HG03196 (cell line): ENCODE results near the gene CTNNA1.
"Not testable (repeated sequence)": the region's sequence is repeated elsewhere in the genome, so short reads cannot be mapped to it uniquely, and the experiment has no call there.

Experiments used
- ATAC-seq: cut with Tn5 transposase; IDR thresholded peaks from one replicate; pipeline ENCODE4 v1.9.1; 2021; ENCODE audit not compliant: unreplicated experiment

The CTNNA1 gene

DNA sequence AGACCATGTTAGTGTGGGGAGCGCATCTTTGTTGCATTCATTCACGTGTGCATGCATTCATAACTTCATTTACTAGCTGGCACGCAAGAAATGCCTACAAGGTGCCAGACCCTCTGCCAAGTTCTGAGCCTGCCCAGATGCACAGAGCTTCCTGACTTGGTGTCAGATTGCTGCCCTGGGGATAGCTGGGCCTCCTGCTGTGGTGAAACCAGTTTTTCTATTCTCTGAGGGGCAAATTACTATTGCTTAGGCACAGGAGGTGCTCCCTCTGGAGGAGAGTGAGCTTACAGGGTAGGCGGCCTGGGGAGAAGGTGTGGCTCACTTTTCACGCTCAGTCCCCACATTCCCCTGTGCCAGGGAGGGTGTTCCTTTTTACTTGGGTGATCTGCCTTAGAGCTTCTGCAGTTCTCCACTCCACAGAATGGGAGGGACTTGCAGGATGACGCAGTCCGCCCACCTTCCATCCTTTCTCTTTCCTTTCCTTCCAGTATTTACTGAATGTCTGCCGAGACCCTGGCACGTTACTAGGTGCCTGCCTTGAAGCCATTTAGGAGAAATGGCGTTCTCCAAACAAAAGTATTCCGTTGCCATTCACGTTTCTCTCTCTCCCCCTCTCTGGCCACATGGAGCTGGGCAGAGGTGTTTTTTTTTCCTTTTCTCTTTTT is 27.9 kb upstream of the CTNNA1 start:
- ATAC-seq = no peak

GRCh38 chr5:138725818-138726416 is 27.3 kb upstream of the CTNNA1 start:
- ATAC-seq = no peak

DNA sequence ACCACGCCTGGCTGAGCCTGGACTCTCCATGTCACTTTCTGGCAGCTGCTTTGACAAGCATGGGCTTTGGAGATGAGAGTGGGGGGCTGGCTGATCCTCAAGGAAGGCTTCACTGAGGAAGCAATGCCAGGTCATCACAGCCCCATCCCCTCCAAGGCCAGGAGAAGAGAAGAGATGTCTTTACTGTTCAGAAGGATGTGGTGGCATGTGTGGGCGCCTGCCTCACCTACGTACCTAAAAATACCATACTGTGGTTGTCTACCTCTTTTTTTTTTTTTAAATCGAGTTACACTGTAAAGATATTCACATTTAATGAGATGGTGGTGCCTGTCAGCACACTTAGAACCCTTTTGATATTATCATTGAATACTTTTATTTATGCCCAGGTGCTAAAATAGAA is 26.4 kb upstream of the CTNNA1 start:
- no peak for ATAC-seq

- ATAC-seq = not testable (repeated sequence)
Observed at GRCh38 chr5:138730496-138730895, 22.7 kb upstream of the CTNNA1 start.

GRCh38 chr5:138732466-138732865 is 20.8 kb upstream of the CTNNA1 start:
- no peak for ATAC-seq

DNA sequence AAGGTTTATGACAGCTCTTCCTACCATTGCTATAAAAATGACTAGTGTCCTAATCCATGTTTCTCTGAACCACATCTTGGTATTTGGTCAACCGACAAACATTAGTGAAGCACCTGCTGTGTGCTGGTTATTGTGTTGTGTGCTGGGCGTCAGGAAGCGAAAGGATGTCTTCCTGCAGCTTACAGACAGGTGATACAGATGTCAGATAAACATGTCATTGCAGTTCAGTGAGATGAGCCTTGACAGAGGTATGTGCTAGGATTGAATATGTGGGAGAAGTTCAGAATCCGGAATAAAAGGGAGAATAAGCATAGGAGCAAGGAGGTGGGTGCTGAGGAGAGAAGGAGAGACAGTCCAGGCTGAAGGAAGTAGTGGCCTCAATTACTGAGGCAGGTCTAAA is 20.3 kb upstream of the CTNNA1 start:
- no peak for ATAC-seq

DNA sequence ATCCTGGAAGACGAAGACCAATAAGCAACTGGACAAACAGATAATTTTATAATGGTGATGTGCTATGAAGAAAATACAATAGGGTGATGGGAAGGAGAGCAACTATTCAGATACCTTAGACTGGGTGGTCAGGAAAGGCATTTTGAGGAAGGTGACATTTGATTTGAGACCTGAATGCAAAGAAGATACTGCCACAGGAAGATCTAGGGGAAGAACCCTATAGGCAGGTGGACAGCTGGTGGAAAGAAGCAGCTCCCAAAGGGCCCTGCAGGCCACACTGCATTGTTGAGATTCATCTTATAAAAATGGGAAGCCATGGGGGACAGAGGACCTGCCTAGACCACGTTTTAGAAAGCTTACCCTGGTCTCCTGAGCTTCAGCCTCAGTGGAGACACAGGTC is 19.7 kb upstream of the CTNNA1 start:
- ATAC-seq = no peak

DNA sequence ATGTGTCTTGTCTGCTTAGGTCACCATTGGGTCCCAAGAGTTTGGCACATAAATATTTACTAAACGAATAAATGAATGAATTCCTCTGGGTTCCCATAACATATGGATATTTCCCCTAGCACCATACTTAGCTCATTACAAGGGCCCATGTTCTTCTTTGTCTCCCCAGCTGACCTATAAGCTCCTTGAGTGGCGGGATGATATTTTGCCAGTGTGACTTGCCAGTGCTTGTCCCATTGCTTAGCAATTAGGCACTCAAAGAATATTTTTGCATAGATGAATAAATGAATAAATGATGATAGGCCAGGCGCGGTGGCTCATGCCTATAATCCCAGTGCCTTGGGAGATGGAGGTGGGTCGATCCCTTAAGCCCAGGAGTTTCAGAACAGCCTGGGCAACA is 16.9 kb upstream of the CTNNA1 start:
- ATAC-seq = no peak

DNA sequence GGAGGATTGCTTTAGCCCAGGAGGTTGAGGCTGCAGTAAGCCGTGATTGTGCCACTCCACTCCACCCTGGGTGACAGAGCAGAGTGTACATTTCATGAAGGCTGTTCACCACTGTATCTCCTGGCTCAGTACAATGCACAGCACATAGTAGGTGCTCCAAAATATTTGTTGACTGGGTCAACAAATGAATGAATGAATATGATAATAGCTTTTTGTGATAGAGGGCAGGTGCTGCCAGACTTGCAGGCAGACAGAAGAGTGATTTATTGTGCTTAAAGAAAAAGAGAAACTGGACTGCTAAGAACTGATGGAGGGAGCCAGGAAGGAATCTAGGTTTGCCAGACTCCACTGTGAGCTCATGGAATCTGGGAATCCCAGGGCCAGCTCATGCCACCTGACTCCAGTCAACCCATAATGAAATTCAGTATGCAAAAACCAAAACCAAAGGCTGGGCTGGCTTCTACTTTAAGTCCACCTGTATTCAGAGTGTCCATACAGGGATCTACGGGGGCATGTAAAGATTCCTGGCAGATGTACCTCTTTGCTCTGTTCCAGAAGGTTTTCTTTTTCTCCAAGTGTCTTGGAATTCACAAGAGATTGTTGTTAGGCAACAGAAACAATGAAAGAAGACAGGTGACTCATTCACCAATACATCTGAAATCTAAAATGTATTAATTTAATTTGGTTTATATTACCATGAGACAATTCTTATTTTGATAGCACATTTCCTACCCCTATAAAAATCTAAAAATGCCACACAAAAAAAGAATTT is 15.5 kb upstream of the CTNNA1 start:
- no peak for ATAC-seq

DNA sequence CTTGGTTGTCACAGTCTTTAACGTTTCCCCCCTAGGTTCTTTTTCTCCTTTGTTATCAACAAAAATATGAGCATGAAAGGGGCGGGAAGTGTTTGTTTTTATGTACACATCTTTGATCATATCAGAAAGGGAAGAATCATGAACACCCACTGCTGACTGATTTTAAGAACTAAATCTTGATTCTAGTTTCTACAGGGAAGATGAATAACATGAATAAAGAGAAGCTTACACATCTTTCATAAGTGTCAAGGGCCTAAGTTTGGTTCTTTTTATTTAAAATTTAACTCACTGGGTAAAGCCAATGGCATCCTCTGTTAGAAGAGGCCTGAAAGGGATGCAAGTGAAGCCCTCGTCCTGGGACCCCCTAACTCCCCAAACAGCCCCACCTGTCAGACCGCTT is 14.8 kb upstream of the CTNNA1 start:
- no peak for ATAC-seq

DNA sequence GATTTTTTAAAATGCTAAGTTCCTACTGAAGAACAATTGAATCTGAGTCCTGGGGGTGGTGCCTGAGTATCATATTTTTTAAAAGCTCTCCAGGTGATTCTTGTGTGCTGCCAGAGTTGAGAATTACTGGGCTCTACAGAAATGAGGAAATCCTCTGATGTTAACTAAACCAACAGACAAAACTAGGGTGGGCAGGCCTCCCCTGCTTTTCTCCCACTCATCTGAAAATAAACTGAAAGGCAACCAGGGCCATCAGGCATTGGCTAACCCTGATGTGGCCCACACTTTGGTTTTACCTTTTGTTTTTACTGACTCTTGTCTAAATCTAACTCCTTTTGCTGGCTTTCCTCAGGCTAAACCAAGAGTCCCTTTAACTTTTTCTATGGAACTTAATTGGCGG is 13.3 kb upstream of the CTNNA1 start:
- ATAC-seq = no peak

DNA sequence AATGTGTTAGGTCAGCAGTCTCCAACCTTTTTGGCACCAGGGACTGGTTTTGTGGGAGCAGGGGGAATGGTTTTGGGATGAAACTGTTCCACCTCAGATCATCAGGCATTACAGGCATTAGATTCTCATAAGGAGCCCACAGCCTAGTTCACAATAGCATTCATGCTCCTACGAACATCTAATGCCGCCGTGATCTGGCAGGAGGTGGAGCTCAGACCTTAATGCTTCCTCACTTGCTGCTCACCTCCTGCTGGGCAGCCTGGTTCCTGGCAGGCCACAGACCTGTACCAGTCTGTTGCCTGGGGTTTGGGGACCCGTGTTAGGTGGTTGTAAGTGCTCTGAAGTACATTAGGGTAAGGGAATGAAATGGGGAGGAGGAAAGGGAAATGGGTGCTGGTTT is 9.7 kb upstream of the CTNNA1 start:
- no peak for ATAC-seq

GRCh38 chr5:138745268-138745667 is 8.0 kb upstream of the CTNNA1 start:
- ATAC-seq = no peak

GRCh38 chr5:138748630-138749081 is 4.6 kb upstream of the CTNNA1 start:
- no peak for ATAC-seq

DNA sequence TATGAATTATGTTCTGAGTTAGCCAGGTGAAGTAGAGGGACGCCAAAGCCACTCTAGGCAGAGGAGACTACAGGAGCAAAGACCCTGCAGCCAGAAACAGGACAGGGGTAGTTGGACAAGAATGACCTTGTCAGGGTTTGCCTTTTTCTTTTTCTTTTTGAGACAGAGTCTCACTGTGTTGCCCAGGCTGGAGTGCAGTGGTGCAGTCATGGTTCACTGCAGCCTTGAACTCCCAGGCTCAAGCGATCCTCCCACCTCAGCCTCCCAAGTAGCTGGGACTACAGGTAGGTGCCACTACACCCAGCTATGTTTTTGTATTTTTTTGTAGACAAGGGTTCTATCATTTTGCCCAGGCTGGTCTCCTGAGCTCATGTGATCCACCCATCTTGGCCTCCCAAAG is 1.9 kb upstream of the CTNNA1 start:
- ATAC-seq = not testable (repeated sequence)

DNA sequence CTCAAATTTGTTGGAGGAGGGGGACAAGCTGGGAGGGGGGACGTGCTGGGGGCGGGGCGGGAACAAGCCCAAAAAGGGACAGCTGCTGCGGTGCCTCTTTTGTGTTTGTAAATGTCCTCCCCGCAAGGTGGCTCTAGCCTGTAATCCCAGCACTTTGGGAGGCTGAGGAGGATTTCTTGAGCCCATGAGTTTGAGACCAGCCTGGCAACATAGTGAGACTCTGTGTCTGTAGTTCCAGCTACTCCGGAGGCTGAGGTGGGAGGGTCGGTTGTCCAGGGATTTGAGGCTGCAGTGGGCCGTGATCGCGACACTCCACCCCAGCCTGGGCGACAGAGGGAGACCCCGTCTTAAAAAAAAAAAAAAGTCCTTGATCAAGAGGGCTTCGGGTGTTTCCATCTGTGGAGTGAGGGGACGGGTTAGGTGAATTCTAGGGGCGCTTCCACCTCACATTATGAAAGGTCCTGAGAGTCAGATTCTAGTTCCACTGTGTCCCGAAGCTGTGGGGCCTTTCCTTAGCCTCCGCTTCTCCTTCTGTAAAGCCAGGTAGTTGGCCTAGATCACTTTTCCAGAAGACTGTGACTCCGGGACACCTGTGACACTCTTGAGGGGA is 779 bp upstream of the CTNNA1 start:
- ATAC-seq = no peak

- ATAC-seq = no peak
Observed at GRCh38 chr5:138753794-138754698, 821 bp downstream of the CTNNA1 start.

- ATAC-seq = no peak
Observed at GRCh38 chr5:138754699-138755057, 1.5 kb downstream of the CTNNA1 start.

DNA sequence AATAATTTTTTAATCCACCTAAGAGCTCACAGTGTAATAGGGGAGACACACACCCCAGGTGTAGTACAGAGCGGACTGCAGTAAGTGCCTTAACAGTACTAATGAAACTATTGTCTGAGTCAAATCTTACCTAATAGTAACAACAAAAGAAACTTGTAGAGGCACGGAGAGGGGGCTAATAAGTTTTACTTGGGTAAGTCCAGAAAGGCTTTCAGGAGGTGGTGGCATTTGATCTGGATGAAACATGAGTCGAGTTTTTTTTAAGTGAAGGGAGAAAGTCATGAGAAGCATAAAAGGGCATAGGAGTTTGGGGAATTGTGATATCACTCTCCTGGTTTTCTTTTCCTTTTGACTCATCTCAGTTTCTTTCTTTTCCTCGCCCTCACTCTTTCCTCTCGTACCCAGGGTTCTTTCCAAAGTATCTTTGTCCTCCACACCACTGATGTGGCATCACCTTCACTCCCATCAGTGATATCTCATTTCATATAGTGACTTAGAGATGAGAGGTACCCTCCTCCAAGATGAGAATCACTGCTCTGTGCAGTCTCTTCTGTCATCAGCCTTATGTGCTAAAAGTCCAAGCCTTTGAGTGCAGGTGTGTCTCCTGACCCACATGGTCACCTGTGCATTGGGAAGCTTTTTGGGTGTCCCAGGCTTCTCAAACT is 2.0 kb downstream of the CTNNA1 start:
- ATAC-seq = no peak

DNA sequence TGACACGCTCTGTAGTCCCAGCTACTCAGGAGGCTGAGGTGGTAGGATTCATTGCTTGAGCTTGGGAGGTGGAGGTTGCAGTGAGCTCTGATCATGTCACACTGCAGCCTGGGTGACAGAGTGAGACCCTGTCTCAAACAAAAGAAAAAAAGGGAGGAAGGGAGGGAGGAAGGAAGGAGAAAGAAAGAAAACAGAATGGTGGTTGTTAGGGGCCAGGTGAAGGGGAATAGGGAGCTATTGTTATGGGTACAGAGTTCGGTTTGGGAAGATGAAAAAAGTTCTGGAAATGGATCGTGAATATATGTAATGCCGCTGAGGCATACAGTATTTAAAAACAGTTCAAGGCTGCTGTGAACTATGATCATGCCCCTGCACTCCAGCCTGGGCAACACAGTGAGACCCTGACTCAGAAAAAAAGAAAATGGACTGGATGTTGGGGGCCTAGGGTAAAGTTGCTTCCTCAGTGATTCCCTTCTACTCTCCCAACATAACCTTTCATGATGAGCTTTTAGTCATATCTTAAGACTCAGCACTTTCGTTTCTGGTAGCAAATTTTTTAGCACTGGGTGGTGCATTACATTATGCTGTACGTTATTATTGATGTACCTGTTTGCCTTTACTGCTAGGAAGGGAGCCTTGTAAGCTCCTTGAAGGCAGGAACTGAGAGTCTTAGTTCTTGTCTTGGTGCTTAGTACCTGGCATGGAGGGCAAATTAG is 4.0 kb downstream of the CTNNA1 start:
- no peak for ATAC-seq
